H9 (cell line): ENCODE results near the gene SIL1. TPM values are rescaled to one million over a fixed set of nuclear protein-coding genes. Genes with fewer than 3 reads are reported as not detected.

ENCODE experiments used
- DNase-seq: peaks from one replicate; pipeline ENCODE4 v3.0.0-alpha.2; 2017
- H2AFZ ChIP-seq: one replicate; pipeline ENCODE4 v1.6.1; 2013; ENCODE audit warnings: mild to moderate bottlenecking, low read length, control low read depth, moderate library complexity
- H2AK5ac ChIP-seq: 2 replicates; pipeline ENCODE4 v1.6.1; 2013; ENCODE audit warnings: low read length, control low read depth, mixed read lengths; ENCODE audit not compliant: insufficient read length
- H2BK120ac ChIP-seq: one replicate; pipeline ENCODE4 v1.6.1; 2013; ENCODE audit warnings: low read depth, mild to moderate bottlenecking, low read length, control low read depth, inconsistent platforms; ENCODE audit not compliant: poor library complexity, severe bottlenecking
- H2BK12ac ChIP-seq: 2 replicates; pipeline ENCODE4 v1.6.1; 2013; ENCODE audit warnings: low read length, control low read depth, mixed read lengths, low read depth; ENCODE audit not compliant: insufficient read length
- H2BK15ac ChIP-seq: 2 replicates; pipeline ENCODE4 v1.6.1; 2013; ENCODE audit warnings: low read depth, low read length, control low read depth
- H2BK20ac ChIP-seq: one replicate; pipeline ENCODE4 v1.6.1; 2013; ENCODE audit warnings: low read depth, mild to moderate bottlenecking, low read length, control low read depth, inconsistent platforms; ENCODE audit not compliant: poor library complexity, severe bottlenecking
- H2BK5ac ChIP-seq: 2 replicates; pipeline ENCODE4 v1.6.1; 2013; ENCODE audit warnings: low read length, control low read depth, mixed read lengths; ENCODE audit not compliant: insufficient read length
- H3K14ac ChIP-seq: 2 replicates; pipeline ENCODE4 v1.6.1; 2013; ENCODE audit warnings: low read length, control low read depth; ENCODE audit not compliant: insufficient read depth
- H3K18ac ChIP-seq: 2 replicates; pipeline ENCODE4 v1.6.1; 2013; ENCODE audit warnings: low read depth, mild to moderate bottlenecking, mixed read lengths, low read length, control low read depth; ENCODE audit not compliant: insufficient read length
- H3K23ac ChIP-seq: 2 replicates; pipeline ENCODE4 v1.6.1; 2013; ENCODE audit warnings: low read length, control low read depth, mixed read lengths, low read depth; ENCODE audit not compliant: insufficient read length
- H3K23me2 ChIP-seq: 2 replicates; pipeline ENCODE4 v1.6.1; 2013; ENCODE audit warnings: low read depth, mild to moderate bottlenecking, mixed read lengths, low read length, control low read depth; ENCODE audit not compliant: insufficient read length, poor library complexity, severe bottlenecking
- H3K27ac ChIP-seq: 2 replicates; pipeline ENCODE4 v1.5.1; 2013; ENCODE audit warnings: low read length, control low read depth, mixed read lengths, low read depth; ENCODE audit not compliant: insufficient read length
- H3K27me3 ChIP-seq: 2 replicates; pipeline ENCODE4 v1.6.1; 2013; ENCODE audit warnings: low read length, control low read depth, inconsistent platforms; ENCODE audit not compliant: insufficient read depth
- H3K4ac ChIP-seq: 2 replicates; pipeline ENCODE4 v1.6.1; 2013; ENCODE audit warnings: low read depth, mild to moderate bottlenecking, control low read depth, inconsistent platforms, low read length, moderate library complexity
- H3K4me1 ChIP-seq: 2 replicates; pipeline ENCODE4 v1.6.1; 2013; ENCODE audit warnings: low read length, control low read depth, inconsistent platforms; ENCODE audit not compliant: insufficient read depth
- H3K4me2 ChIP-seq: 2 replicates; pipeline ENCODE4 v1.6.1; 2013; ENCODE audit warnings: low read length, control low read depth, mixed read lengths; ENCODE audit not compliant: insufficient read length, insufficient read depth
- H3K56ac ChIP-seq: 2 replicates; pipeline ENCODE4 v1.6.1; 2013; ENCODE audit warnings: low read depth, mild to moderate bottlenecking, mixed read lengths, low read length, control low read depth; ENCODE audit not compliant: insufficient read length
- H3K79me1 ChIP-seq: 2 replicates; pipeline ENCODE4 v1.6.1; 2013; ENCODE audit warnings: low read depth, mild to moderate bottlenecking, moderate library complexity, low read length, control low read depth, inconsistent platforms; ENCODE audit not compliant: insufficient read depth, poor library complexity, severe bottlenecking
- H3K79me2 ChIP-seq: 2 replicates; pipeline ENCODE4 v1.6.1; 2013; ENCODE audit warnings: low read length, control low read depth, inconsistent platforms; ENCODE audit not compliant: insufficient read depth
- H3K9ac ChIP-seq: 2 replicates; pipeline ENCODE4 v1.6.1; 2013; ENCODE audit warnings: low read length, control low read depth, mixed read lengths; ENCODE audit not compliant: insufficient read length; ENCODE audit errors: extremely low read depth
- H3K9me3 ChIP-seq: one replicate; pipeline ENCODE4 v1.6.1; 2013; ENCODE audit warnings: low read depth, low read length, inconsistent platforms; ENCODE audit not compliant: control insufficient read depth
- H3T11ph ChIP-seq: one replicate; pipeline ENCODE4 v1.6.1; 2013; ENCODE audit warnings: mild to moderate bottlenecking, low read length, control low read depth, inconsistent platforms
- H4K20me1 ChIP-seq: one replicate; pipeline ENCODE4 v1.6.1; 2013; ENCODE audit not compliant: control insufficient read depth, insufficient read length, insufficient read depth
- H4K5ac ChIP-seq: 2 replicates; pipeline ENCODE4 v1.6.1; 2013; ENCODE audit warnings: low read depth, mild to moderate bottlenecking, mixed read lengths, low read length, control low read depth; ENCODE audit not compliant: insufficient read length
- H4K8ac ChIP-seq: replicated peaks from 2 replicates; pipeline ENCODE4 v1.6.1; 2013; ENCODE audit warnings: low read length, control low read depth, mixed read lengths, low read depth; ENCODE audit not compliant: insufficient read length
- H4K91ac ChIP-seq: 2 replicates; pipeline ENCODE4 v1.6.1; 2013; ENCODE audit warnings: low read depth, mild to moderate bottlenecking, moderate library complexity, mixed read lengths, low read length, control low read depth; ENCODE audit not compliant: insufficient read length
- H3K27ac Mint-ChIP-seq, 3 experiments: 2 replicates in 2 of 3; 3 replicates in 1 of 3; pipeline ENCODE4 v1.8.0; 2020 to 2021; ENCODE audit warnings: mixed read lengths in 3 of 3, mild to moderate bottlenecking in 1 of 3, moderate library complexity in 1 of 3
- H3K27me3 Mint-ChIP-seq: 2 replicates; pipeline ENCODE4 v1.8.0; 2021; ENCODE audit warnings: low read depth, mild to moderate bottlenecking, moderate library complexity, mixed read lengths
- H3K36me3 Mint-ChIP-seq, 3 experiments: 2 replicates in 2 of 3; 3 replicates in 1 of 3; pipeline ENCODE4 v1.8.0; 2020 to 2021; ENCODE audit warnings: low read depth in 3 of 3, mixed read lengths in 3 of 3; ENCODE audit not compliant: insufficient read depth in 1 of 3
- H3K4me1 Mint-ChIP-seq, 2 experiments: 2 replicates each; pipeline ENCODE4 v1.8.0; 2020; ENCODE audit warnings: mixed read lengths in 2 of 2
- H3K4me3 Mint-ChIP-seq, 2 experiments: 2 replicates in 1 of 2; 3 replicates in 1 of 2; pipeline ENCODE4 v1.8.0; 2020 to 2021; ENCODE audit warnings: mild to moderate bottlenecking in 2 of 2, mixed read lengths in 2 of 2, moderate library complexity in 1 of 2
- H3K9me3 Mint-ChIP-seq, 2 experiments: 2 replicates in 1 of 2; 3 replicates in 1 of 2; pipeline ENCODE4 v1.8.0; 2020; ENCODE audit warnings: mild to moderate bottlenecking in 2 of 2, mixed read lengths in 2 of 2, moderate library complexity in 1 of 2
- WGBS: extraction: QIAGEN DNeasy Blood & Tissue Kit; methylation state at CpG from one replicate; pipeline ENCODE4 v1.1.7; 2013; ENCODE audit warnings: missing lambda C conversion rate, low lambda C conversion rate, mixed read lengths; ENCODE audit not compliant: insufficient read length; ENCODE audit errors: extremely low coverage; 5-methylcytosine and 5-hydroxymethylcytosine counted together
- total RNA-seq: library from RNA; stranded (reverse); gene quantifications from 2 replicates; pipeline ENCODE4 v1.2.1, GENCODE V29; 2021
- TF ChIP-seq, protein P1 (sequence below): fragments of 200-600 bp; sonication (generic); conservative IDR thresholded peaks from 3 replicates; pipeline ENCODE4 v1.8.0; 2021; ENCODE audit warnings: antibody characterized with exemption, mild to moderate bottlenecking

Gene SIL1
- total RNA-seq, 1 experiment from 2014 or later, result 10.6 TPM

DNA sequence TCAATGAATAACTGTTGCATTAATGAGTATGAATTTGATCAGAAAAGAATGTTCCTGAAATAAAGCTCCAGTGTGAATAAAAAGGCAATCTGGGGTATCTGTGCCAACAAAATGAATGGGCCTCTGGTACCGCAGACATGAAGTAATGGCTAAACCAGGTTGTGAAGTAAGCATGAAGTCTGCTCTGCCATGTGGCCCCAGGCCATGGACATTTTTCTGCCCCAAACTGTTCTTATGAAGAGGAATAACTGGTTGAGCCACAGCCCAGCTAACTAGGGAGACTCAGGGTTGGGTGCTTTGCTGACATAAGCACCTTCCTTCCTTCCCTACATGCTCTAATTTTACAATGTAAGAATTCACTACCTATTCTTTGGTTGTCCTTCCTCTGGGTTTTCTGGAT, 175.6 kb downstream of the SIL1 start:
- Histone ChIP-seq H3K79me2 (no peaks in the 10 kb centered on the region), H4K8ac (no peak overlapping the region), H2BK5ac (no peak overlapping the region), H3K79me1 (no peaks in the 10 kb centered on the region), H3K9me3 (no peaks in the 10 kb centered on the region), H3K27me3 (no peaks in the 10 kb centered on the region), H2BK120ac (no peak overlapping the region), H3K4ac (no peak overlapping the region), H3K23ac (no peak overlapping the region), H3K14ac (no peak overlapping the region), H3K18ac (no peak overlapping the region), H4K91ac (no peak overlapping the region), H2AFZ (no peak overlapping the region), H2BK20ac (no peak overlapping the region), H4K20me1 (no peaks in the 10 kb centered on the region), H4K5ac (no peak overlapping the region), H2BK15ac (no peak overlapping the region), H3K4me2 (no peak overlapping the region), H3K4me1 (no peaks in the 10 kb centered on the region; the same call in 1 of the 2 replicates), H3K56ac (no peak overlapping the region), H3T11ph (no peak overlapping the region), H3K9ac (no peak overlapping the region), H3K23me2 (peaks cover 3% of the 10 kb centered on the region), H2BK12ac (no peak overlapping the region), H2AK5ac (no peak overlapping the region), H3K27ac (no peak overlapping the region)
- no peaks in the 10 kb centered on the region for H3K36me3 Mint-ChIP-seq
- H3K9me3 Mint-ChIP-seq, result no peaks in the 10 kb centered on the region
- H3K27me3 Mint-ChIP-seq, result no peaks in the 10 kb centered on the region
- WGBS, result no CpG with 5 or more reads among the region's 1 CpG
- TF ChIP-seq, protein P1, sequence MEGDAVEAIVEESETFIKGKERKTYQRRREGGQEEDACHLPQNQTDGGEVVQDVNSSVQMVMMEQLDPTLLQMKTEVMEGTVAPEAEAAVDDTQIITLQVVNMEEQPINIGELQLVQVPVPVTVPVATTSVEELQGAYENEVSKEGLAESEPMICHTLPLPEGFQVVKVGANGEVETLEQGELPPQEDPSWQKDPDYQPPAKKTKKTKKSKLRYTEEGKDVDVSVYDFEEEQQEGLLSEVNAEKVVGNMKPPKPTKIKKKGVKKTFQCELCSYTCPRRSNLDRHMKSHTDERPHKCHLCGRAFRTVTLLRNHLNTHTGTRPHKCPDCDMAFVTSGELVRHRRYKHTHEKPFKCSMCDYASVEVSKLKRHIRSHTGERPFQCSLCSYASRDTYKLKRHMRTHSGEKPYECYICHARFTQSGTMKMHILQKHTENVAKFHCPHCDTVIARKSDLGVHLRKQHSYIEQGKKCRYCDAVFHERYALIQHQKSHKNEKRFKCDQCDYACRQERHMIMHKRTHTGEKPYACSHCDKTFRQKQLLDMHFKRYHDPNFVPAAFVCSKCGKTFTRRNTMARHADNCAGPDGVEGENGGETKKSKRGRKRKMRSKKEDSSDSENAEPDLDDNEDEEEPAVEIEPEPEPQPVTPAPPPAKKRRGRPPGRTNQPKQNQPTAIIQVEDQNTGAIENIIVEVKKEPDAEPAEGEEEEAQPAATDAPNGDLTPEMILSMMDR, result no peak
- no peak for DNase-seq
- H3K4me1 Mint-ChIP-seq, result peaks cover 5 to 6% of the 10 kb centered on the region in 2 experiments
- no peak overlapping the region; a peak in 1 of 7 replicates for H3K27ac Mint-ChIP-seq
- H3K4me3 Mint-ChIP-seq, result no peak overlapping the region
